ENCODE results near the gene CACNG7. TPM values are rescaled to one million over a fixed set of nuclear protein-coding genes. Genes with fewer than 3 reads are reported as not detected.

CACNG7 gene
- polyA plus RNA-seq, 3 donors: not detected

DNA sequence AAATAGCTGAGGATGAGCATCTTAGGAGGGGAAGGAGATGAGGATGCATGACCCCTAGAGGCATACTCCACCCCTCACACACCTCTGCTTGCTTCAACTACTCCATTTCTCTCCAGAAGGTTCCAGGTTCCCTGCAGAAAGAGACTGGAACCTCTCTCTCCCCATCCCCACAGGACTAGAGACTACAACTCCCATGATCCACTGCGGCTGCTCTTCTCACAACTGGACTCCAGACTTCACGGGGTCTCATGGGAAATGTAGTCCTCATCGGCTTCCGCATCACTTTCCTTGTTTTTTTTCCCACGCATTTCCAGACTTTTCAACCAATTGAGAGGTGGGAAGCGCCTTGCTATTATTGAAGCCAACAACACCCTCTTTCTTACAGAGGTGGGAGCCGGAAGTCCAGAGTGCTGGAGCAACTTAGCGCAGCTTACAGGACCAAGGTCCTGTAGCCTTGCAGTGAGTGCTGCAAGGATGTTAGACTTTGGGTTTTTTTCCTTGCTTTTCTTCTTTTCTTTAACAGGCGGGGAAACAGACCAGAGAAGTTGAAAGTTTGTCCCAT, 68.4 kb downstream of the CACNG7 start:
- Histone ChIP-seq H3K4me3 (replicated peaks in 1 of 3; ENCODE audit: low read depth in 2 of 3, low read length in 3 of 3) (peak overlapping the region; percentile 14 to 66 (median 25)), H3K27ac (ENCODE audit: low read depth in 1 of 2, low read length in 2 of 2) (no peak overlapping the region), H3K4me1 (ENCODE audit: control insufficient read depth in 1 of 2, insufficient read depth in 2 of 2, low read length in 2 of 2) (peaks cover 32 to 44% of the 10 kb centered on the region in 2 donors), H3K4me2 (replicated peaks; ENCODE audit: extremely low read depth, low read length, poor library complexity, severe bottlenecking) (peak overlapping the region; percentile 83), H4K20me1 (ENCODE audit: insufficient read depth, low read length) (no peaks in the 10 kb centered on the region), H3K79me2 (ENCODE audit: insufficient read depth, low read length) (no peaks in the 10 kb centered on the region), H3K36me3 (replicated peaks in 1 of 2; ENCODE audit: control insufficient read depth in 1 of 2, insufficient read depth in 2 of 2, low read length in 2 of 2) (no peaks in the 10 kb centered on the region), H3K9me3 (replicated peaks in 1 of 2; ENCODE audit: control insufficient read depth in 1 of 2, insufficient read depth in 1 of 2, low read length in 2 of 2) (peaks cover 0 to 24% of the 10 kb centered on the region in 2 donors), H3K9ac (ENCODE audit: insufficient read depth, low read length, poor library complexity, severe bottlenecking) (no peak overlapping the region), H2AFZ (ENCODE audit: insufficient read depth, low read depth, low read length, poor library complexity, severe bottlenecking) (peak overlapping the region; percentile 51), H3K27me3 (ENCODE audit: control insufficient read depth in 2 of 2, insufficient read depth in 2 of 2, low read length in 2 of 2) (peaks cover 10 to 55% of the 10 kb centered on the region in 2 donors)
- peak; percentile 66 to 84 (median 77) for DNase-seq
- Mint-ChIP-seq H3K4me3 (peak overlapping the region; percentile 73 to 86), H3K36me3 (peaks cover 18 to 19% of the 10 kb centered on the region in 2 donors), H3K27ac (peak overlapping the region in 3 of 7 donors; percentile 52 to 82 (median 58)), H3K4me1 (peaks cover 36% of the 10 kb centered on the region), H3K9me3 (peaks cover 9 to 31% (median 27%) of the 10 kb centered on the region in 7 donors), H3K27me3 (ENCODE audit: low read depth in 3 of 3) (peaks cover 58 to 74% (median 71%) of the 10 kb centered on the region in 3 donors)
- TF ChIP-seq, protein P1, sequence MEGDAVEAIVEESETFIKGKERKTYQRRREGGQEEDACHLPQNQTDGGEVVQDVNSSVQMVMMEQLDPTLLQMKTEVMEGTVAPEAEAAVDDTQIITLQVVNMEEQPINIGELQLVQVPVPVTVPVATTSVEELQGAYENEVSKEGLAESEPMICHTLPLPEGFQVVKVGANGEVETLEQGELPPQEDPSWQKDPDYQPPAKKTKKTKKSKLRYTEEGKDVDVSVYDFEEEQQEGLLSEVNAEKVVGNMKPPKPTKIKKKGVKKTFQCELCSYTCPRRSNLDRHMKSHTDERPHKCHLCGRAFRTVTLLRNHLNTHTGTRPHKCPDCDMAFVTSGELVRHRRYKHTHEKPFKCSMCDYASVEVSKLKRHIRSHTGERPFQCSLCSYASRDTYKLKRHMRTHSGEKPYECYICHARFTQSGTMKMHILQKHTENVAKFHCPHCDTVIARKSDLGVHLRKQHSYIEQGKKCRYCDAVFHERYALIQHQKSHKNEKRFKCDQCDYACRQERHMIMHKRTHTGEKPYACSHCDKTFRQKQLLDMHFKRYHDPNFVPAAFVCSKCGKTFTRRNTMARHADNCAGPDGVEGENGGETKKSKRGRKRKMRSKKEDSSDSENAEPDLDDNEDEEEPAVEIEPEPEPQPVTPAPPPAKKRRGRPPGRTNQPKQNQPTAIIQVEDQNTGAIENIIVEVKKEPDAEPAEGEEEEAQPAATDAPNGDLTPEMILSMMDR (IDR thresholded peaks at IDR 0.05): no peak
- 0% methylated on average over 2 of the region's 9 CpGs for WGBS (ENCODE audit: insufficient coverage)
- intact Hi-C loops (cut with micrococcal nuclease): loop anchor here in 1 of 2 donors (5.0 kb wide), 1 partner anchor 45 kb away; no protein-coding TSS in a partner anchor

DNA sequence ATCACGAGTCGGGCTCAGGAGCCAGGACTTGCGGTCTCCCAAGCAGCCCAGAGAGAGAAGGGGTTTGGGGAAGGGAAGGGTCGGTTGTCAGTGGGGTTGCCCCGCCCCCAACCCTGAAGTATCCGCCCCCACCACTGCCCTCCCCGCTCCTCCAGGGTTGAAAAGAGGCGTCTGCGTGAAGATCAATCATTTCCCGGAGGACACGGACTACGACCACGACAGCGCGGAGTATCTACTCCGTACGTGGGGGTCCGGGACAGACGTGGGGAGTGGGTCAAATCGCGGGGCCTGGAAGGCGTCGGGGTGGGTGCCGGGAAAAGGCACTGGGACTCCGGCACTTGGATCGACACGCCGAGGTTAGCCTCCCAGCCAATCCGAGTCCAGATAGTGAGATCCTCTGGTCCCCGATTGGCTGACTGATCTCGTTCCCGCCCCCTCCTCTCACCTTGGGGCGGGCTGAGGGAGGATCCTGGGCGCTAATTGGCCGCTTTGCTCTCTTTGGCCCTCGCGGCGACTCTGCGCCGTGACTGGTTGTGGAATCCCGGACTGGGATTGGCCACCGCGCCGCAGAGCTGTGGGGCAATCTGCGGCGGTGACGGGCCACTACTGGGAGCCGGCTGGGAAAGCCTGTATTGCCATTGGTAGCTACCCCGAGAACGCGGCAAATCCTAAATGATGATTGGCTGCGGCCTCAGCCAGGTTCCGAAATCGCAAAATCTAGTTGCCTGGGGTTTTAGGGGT, 69.1 kb downstream of the CACNG7 start:
- peaks cover 11 to 53% of the 10 kb centered on the region in 2 donors for H3K27me3 ChIP-seq (ENCODE audit: control insufficient read depth in 2 of 2, insufficient read depth in 2 of 2, low read length in 2 of 2)
- peaks cover under 1 to 24% of the 10 kb centered on the region in 2 donors for H3K9me3 ChIP-seq (replicated peaks in 1 of 2; ENCODE audit: control insufficient read depth in 1 of 2, insufficient read depth in 1 of 2, low read length in 2 of 2)
- H3K27ac ChIP-seq (ENCODE audit: low read depth in 1 of 2, low read length in 2 of 2): no peak overlapping the region
- H2AFZ ChIP-seq (ENCODE audit: insufficient read depth, low read depth, low read length, poor library complexity, severe bottlenecking): peak overlapping the region; percentile 51
- peaks cover 32 to 44% of the 10 kb centered on the region in 2 donors for H3K4me1 ChIP-seq (ENCODE audit: control insufficient read depth in 1 of 2, insufficient read depth in 2 of 2, low read length in 2 of 2)
- Mint-ChIP-seq H3K27me3 (ENCODE audit: low read depth in 3 of 3) (peaks cover 55 to 72% (median 64%) of the 10 kb centered on the region in 3 donors), H3K36me3 (peaks cover 18 to 19% of the 10 kb centered on the region in 2 donors), H3K4me3 (peak overlapping the region; percentile 73 to 86), H3K9me3 (peaks cover 9 to 31% (median 27%) of the 10 kb centered on the region in 7 donors), H3K27ac (peak overlapping the region in 3 of 7 donors; percentile 52 to 82 (median 62)), H3K4me1 (peaks cover 37% of the 10 kb centered on the region)
- TF ChIP-seq, protein P1 (IDR thresholded peaks at IDR 0.05): no peak
- no peak overlapping the region for H3K9ac ChIP-seq (ENCODE audit: insufficient read depth, low read length, poor library complexity, severe bottlenecking)
- no peaks in the 10 kb centered on the region for H3K79me2 ChIP-seq (ENCODE audit: insufficient read depth, low read length)
- H3K4me2 ChIP-seq (replicated peaks; ENCODE audit: extremely low read depth, low read length, poor library complexity, severe bottlenecking): peak overlapping the region; percentile 83
- 4% methylated on average over 45 of the region's 54 CpGs for WGBS (ENCODE audit: insufficient coverage)
- no peaks in the 10 kb centered on the region for H3K36me3 ChIP-seq (replicated peaks in 1 of 2; ENCODE audit: control insufficient read depth in 1 of 2, insufficient read depth in 2 of 2, low read length in 2 of 2)
- peak; percentile 60 to 75 (median 68) for DNase-seq
- intact Hi-C loops (cut with micrococcal nuclease): loop anchor here in 1 of 2 donors (5.0 kb wide), 1 partner anchor 44 kb away; no protein-coding TSS in a partner anchor
- H4K20me1 ChIP-seq (ENCODE audit: insufficient read depth, low read length): no peaks in the 10 kb centered on the region
- peak overlapping the region in 2 of 3 experiments; percentile 25 to 66 for H3K4me3 ChIP-seq (replicated peaks in 1 of 3; ENCODE audit: low read depth in 2 of 3, low read length in 3 of 3)

All from CD14-positive monocyte (primary cell).